ENCODE measurements around the gene FADS6. TPM values are rescaled to one million over a fixed set of nuclear protein-coding genes. Genes with fewer than 3 reads are reported as not detected.

FADS6 gene
- not detected in 2 replicates for total RNA-seq (ENCODE audit: low replicate concordance)

GRCh38 chr17:74892974-74893911 is at the start of gene FADS6:
TSS of gene FADS6 (minus strand) at chr17:74893633. CDS start at chr17:74893595, 38 bp downstream.
- DNase-seq (ENCODE audit: low read depth) = no peak
- no peak for TF ChIP-seq CTCF (IDR thresholded peaks at IDR 0.05; ENCODE audit: insufficient read depth, low read length)
- H3K4me3 ChIP-seq (ENCODE audit: low read depth, low read length) = no peak within 1 kb of the TSS

- no peak for TF ChIP-seq CTCF (IDR thresholded peaks at IDR 0.05; ENCODE audit: insufficient read depth, low read length)
- no peak overlapping the region for H3K4me3 ChIP-seq (ENCODE audit: low read depth, low read length)
- no peak for DNase-seq (ENCODE audit: low read depth)
Observed at GRCh38 chr17:74941128-74941725, 47.8 kb upstream of the FADS6 start.

GRCh38 chr17:74939534-74939933 is 46.1 kb upstream of the FADS6 start:
- TF ChIP-seq CTCF (IDR thresholded peaks at IDR 0.05; ENCODE audit: insufficient read depth, low read length) = no peak
- no peak overlapping the region for H3K4me3 ChIP-seq (ENCODE audit: low read depth, low read length)
- DNase-seq (ENCODE audit: low read depth) = no peak

- no peak overlapping the region for H3K4me3 ChIP-seq (ENCODE audit: low read depth, low read length)
- DNase-seq (ENCODE audit: low read depth) = no peak
- TF ChIP-seq CTCF (IDR thresholded peaks at IDR 0.05; ENCODE audit: insufficient read depth, low read length) = no peak
Observed at GRCh38 chr17:74938194-74938950, 44.9 kb upstream of the FADS6 start.

GRCh38 chr17:74937064-74938051 is 43.9 kb upstream of the FADS6 start:
- DNase-seq (ENCODE audit: low read depth) = no peak
- TF ChIP-seq CTCF (IDR thresholded peaks at IDR 0.05; ENCODE audit: insufficient read depth, low read length) = no peak
- H3K4me3 ChIP-seq (ENCODE audit: low read depth, low read length) = no peak overlapping the region

- no peak overlapping the region for H3K4me3 ChIP-seq (ENCODE audit: low read depth, low read length)
- TF ChIP-seq CTCF (IDR thresholded peaks at IDR 0.05; ENCODE audit: insufficient read depth, low read length) = no peak
- DNase-seq (ENCODE audit: low read depth) = no peak
Observed at GRCh38 chr17:74936470-74936799, 43.0 kb upstream of the FADS6 start.

Measured in fibroblast of the aortic adventitia (primary cell).